SK-N-SH (cell line): ENCODE measurements around the gene KASH5. TPM values are rescaled to one million over a fixed set of nuclear protein-coding genes. Genes with fewer than 3 reads are reported as not detected.

Experiments used
- CTCF ChIA-PET: fragments of 300-600, 350-600 bp; formaldehyde crosslinking; extraction: SDS; loops from one replicate; lab custom pipeline; 2021; lab: Yijun Ruan, JAX
- POLR2A ChIA-PET: fragments of 350-600 bp; sonication (Branson Sonifier 250); formaldehyde crosslinking; extraction: SDS; loops from one replicate; lab custom pipeline; 2020; ENCODE audit warnings: antibody characterized with exemption, inconsistent platforms; lab: Yijun Ruan, JAX
- DNase-seq: peaks from one replicate; pipeline ENCODE4 v3.0.0; 2012
- H2AFZ ChIP-seq: fragments of 200-600 bp; sonication (generic); 2 replicates; pipeline ENCODE4 v1.8.1; 2016; ENCODE audit warnings: antibody characterized with exemption, mild to moderate bottlenecking, low read depth
- H3F3A ChIP-seq: fragments of 200-600 bp; sonication (generic); replicated peaks from 2 replicates; pipeline ENCODE3; 2016; ENCODE audit warnings: antibody characterized with exemption, mild to moderate bottlenecking; ENCODE audit not compliant: insufficient read depth
- H3K27ac ChIP-seq, 2 experiments: fragments of 200-500 bp in 1 of 2; fragments of 200-600 bp in 1 of 2; sonication (Bioruptor generic) in 1 of 2; sonication (generic), shearing (Covaris generic) in 1 of 2; 2 replicates each; pipeline versions ENCODE4 v1.5.1 to v1.6.1; 2014 to 2016; ENCODE audit warnings: low read depth in 2 of 2, inconsistent platforms in 1 of 2, low read length in 1 of 2, mild to moderate bottlenecking in 1 of 2, mixed read lengths in 1 of 2
- H3K27me3 ChIP-seq: fragments of 200-600 bp; sonication (generic), shearing (Covaris generic); 2 replicates; pipeline ENCODE4 v1.6.1; 2016; ENCODE audit warnings: mixed run types; ENCODE audit not compliant: insufficient read depth
- H3K36me3 ChIP-seq, 2 experiments: fragments of 200-500 bp in 1 of 2; fragments of 200-600 bp in 1 of 2; sonication (Bioruptor generic) in 1 of 2; sonication (generic) in 1 of 2; replicated peaks in 1 of 2; 2 replicates each; pipeline versions ENCODE3 to v1.5.1; 2014 to 2016; ENCODE audit warnings: low read length in 1 of 2, mild to moderate bottlenecking in 1 of 2; ENCODE audit not compliant: insufficient read depth in 2 of 2, control insufficient read depth in 1 of 2
- H3K4me1 ChIP-seq, 2 experiments: fragments of 200-500 bp in 1 of 2; fragments of 200-600 bp in 1 of 2; sonication (Bioruptor generic) in 1 of 2; sonication (generic), shearing (Covaris generic) in 1 of 2; 2 replicates each; pipeline versions ENCODE4 v1.5.1 to v1.6.1; 2014 to 2016; ENCODE audit warnings: low read depth in 1 of 2, low read length in 1 of 2, mixed run types in 1 of 2; ENCODE audit not compliant: insufficient read depth in 2 of 2, control insufficient read depth in 1 of 2
- H3K4me2 ChIP-seq: fragments of 200-600 bp; sonication (generic), shearing (Covaris generic); 2 replicates; pipeline ENCODE4 v1.6.1; 2017; ENCODE audit warnings: mixed run types
- H3K4me3 ChIP-seq, 2 experiments: fragments of 200-500 bp in 1 of 2; fragments of 200-600 bp in 1 of 2; sonication (Bioruptor generic) in 1 of 2; sonication (generic), shearing (Covaris generic) in 1 of 2; 2 replicates each; pipeline versions ENCODE4 v1.5.1 to v1.8.1; 2014 to 2016; ENCODE audit warnings: low read depth in 2 of 2, inconsistent platforms in 1 of 2, low read length in 1 of 2, mild to moderate bottlenecking in 1 of 2, mixed read lengths in 1 of 2, moderate library complexity in 1 of 2
- H3K79me2 ChIP-seq: fragments of 200-600 bp; sonication (generic); 2 replicates; pipeline ENCODE4 v1.8.1; 2017; ENCODE audit warnings: mild to moderate bottlenecking; ENCODE audit not compliant: insufficient read depth
- H3K9ac ChIP-seq: fragments of 200-600 bp; sonication (generic); 2 replicates; pipeline ENCODE4 v1.6.1; 2017; ENCODE audit warnings: mixed run types
- H3K9me2 ChIP-seq: fragments of 200-600 bp; sonication (generic); 2 replicates; pipeline ENCODE4 v1.6.1; 2017; ENCODE audit warnings: mixed run types
- H3K9me3 ChIP-seq: fragments of 200-600 bp; sonication (generic); 2 replicates; pipeline ENCODE4 v1.6.1; 2017; ENCODE audit warnings: mixed run types, mild to moderate bottlenecking, moderate library complexity
- H4K20me1 ChIP-seq: fragments of 200-600 bp; sonication (generic); 2 replicates; pipeline ENCODE4 v1.6.1; 2017; ENCODE audit warnings: mild to moderate bottlenecking, mixed run types; ENCODE audit not compliant: insufficient read depth
- EP300 ChIP-seq, 2 experiments: IDR thresholded peaks; 2 replicates each; pipeline versions ENCODE4 v1.4.0 to v1.6.1; 2012; ENCODE audit warnings: borderline replicate concordance in 1 of 2, low read depth in 1 of 2, low read length in 1 of 2
- FOXJ3 ChIP-seq: sonication (generic); formaldehyde crosslinking; IDR thresholded peaks from 2 replicates; pipeline ENCODE4 v1.5.1; 2020; ENCODE audit warnings: mild to moderate bottlenecking, missing genetic modification reagents
- FOXM1 ChIP-seq: IDR thresholded peaks from 2 replicates; pipeline ENCODE4 v1.4.0; 2012; ENCODE audit warnings: low read depth, mild to moderate bottlenecking
- JUND ChIP-seq: IDR thresholded peaks from 2 replicates; pipeline ENCODE4 v1.4.0; 2012
- MEF2A ChIP-seq: IDR thresholded peaks from 2 replicates; pipeline ENCODE4 v1.4.0; 2012; ENCODE audit warnings: low read depth, borderline replicate concordance
- MXI1 ChIP-seq: IDR thresholded peaks from 2 replicates; pipeline ENCODE4 v1.6.1; 2012; ENCODE audit warnings: mild to moderate bottlenecking, low read depth, low read length, improper control_type of control experiment
- NFIC ChIP-seq: IDR thresholded peaks from 2 replicates; pipeline ENCODE4 v1.4.0; 2012; ENCODE audit warnings: borderline replicate concordance
- NRF1 ChIP-seq: IDR thresholded peaks from 2 replicates; pipeline ENCODE4 v1.6.1; 2012; ENCODE audit warnings: low read depth, mild to moderate bottlenecking, low read length
- POLR2AphosphoS5 ChIP-seq: IDR thresholded peaks from 2 replicates; pipeline ENCODE4 v1.6.1; 2012; ENCODE audit warnings: low read depth, low read length
- RCOR1 ChIP-seq: fragments of 150-350 bp; IDR thresholded peaks from 2 replicates; pipeline ENCODE4 v1.6.1; 2017; ENCODE audit warnings: antibody characterized with exemption, low read length
- RFX5 ChIP-seq: IDR thresholded peaks from 2 replicates; pipeline ENCODE4 v1.6.1; 2012; ENCODE audit warnings: mild to moderate bottlenecking, improper control_type of control experiment, low read length
- SIN3A ChIP-seq: IDR thresholded peaks from 2 replicates; pipeline ENCODE4 v1.6.1; 2012; ENCODE audit warnings: low read depth, mild to moderate bottlenecking, low read length, moderate library complexity, borderline replicate concordance
- SMC3 ChIP-seq: IDR thresholded peaks from 2 replicates; pipeline ENCODE4 v1.6.1; 2012; ENCODE audit warnings: low read depth, low read length, improper control_type of control experiment
- WGBS: methylation state at CpG from one replicate; pipeline ENCODE4 v1.1.6; 2017; ENCODE audit warnings: low lambda C conversion rate; 5-methylcytosine and 5-hydroxymethylcytosine counted together
- polyA plus RNA-seq, 3 experiments: library from polyadenylated mRNA; depleted of rRNA; stranded (reverse); fragments of >200 nt; gene quantifications; 2 replicates each; pipeline ENCODE4 v1.2.3, GENCODE V29; 2012
- TF ChIP-seq, protein P1 (sequence below): fragments of 150-350 bp; IDR thresholded peaks from 2 replicates; pipeline ENCODE4 v1.6.1; 2017; ENCODE audit warnings: antibody characterized with exemption, low read length, low read depth, borderline replicate concordance
- TF ChIP-seq, protein P2 (sequence below): IDR thresholded peaks from 2 replicates; pipeline ENCODE4 v1.4.0; 2012; ENCODE audit warnings: low read depth
- TF ChIP-seq, protein P3 (sequence below): IDR thresholded peaks from 2 replicates; pipeline ENCODE4 v1.4.0; 2012; ENCODE audit warnings: low read depth, borderline replicate concordance

The KASH5 gene
- polyA plus RNA-seq, 1 of the 3 experiments (the other 2 are of a cell fraction), result 0.20 TPM

DNA sequence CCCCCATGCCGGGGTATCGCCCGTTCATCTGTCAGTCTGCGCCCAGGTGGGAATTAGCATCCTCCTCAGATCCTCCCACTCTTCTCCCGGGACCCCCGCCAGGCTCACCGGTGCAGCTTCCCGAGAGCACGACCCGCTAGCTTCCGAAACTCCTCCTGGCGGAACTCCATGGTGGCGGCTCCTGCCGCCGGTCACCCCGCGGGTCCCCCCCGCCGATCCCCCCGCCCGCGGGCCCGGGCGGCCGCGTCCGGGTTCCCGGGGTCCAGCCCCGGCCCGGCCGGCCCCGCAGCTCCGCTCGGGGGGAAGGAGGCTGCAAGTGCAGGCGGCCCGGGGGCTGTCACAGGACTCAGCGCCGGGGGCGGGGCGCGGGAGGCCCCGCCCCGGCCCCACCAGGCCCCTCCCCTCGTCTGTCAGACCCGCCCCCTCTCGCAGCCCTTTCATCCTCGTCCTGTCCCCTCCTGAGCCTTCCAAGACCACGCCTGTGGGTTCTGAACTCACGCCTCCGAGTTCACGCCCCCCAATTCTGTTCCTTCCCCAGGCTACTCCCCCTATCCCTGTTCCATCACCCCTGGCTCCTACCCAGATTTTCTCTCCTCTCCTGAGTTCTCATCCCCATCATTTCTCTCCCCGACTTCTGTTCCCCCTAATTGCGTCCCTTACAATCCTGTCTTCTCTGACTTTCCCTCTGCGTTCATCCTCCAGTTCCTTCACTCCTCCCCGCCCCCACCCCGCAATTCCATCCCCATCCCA is 53.3 kb downstream of the KASH5 start, which contains the start of gene SLC17A7 (continued):
- TF ChIP-seq MXI1 (no peak), SMC3 (no peak), RFX5 (no peak), JUND (no peak), SIN3A (no peak), MEF2A (no peak), NRF1 (no peak)

DNA sequence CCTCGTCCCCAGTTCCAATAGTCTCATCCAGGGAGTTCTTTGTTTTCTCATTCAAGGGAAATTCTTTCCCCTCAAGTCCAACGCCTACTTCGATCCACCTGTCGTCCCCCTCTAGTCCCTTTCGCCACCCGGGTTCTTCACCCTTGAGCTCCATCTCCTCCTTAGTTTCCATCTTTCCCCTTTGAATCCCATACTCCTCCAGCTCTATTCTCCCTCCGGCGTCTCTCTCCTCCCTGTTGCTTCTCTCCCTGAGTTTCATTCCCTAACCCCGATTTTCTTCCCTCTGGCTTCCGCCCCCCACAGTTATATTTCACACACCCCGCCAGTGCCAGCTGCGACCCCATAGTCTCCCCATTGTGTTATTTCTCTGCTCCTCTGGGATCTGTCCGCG is 53.9 kb downstream of the KASH5 start:
- H3K4me2 ChIP-seq, result peak overlapping the region; percentile 96
- no peaks in the 10 kb centered on the region for H3K9me2 ChIP-seq
- peak overlapping the region; percentile 59 to 62 for H3K4me3 ChIP-seq
- H3K27ac ChIP-seq, result no peak overlapping the region
- H3F3A ChIP-seq, result peaks cover 22% of the 10 kb centered on the region
- no peaks in the 10 kb centered on the region for H3K79me2 ChIP-seq
- H4K20me1 ChIP-seq, result no peaks in the 10 kb centered on the region; the same call in 1 of the 2 replicates
- peaks cover 48% of the 10 kb centered on the region for H3K27me3 ChIP-seq
- WGBS, result 12% methylated on average over 14 of the region's 14 CpGs
- ChIA-PET CTCF (interaction anchor here (1.3 to 11.2 kb wide), 7 partner anchors 8 to 213 kb away, joined by 3 to 149 read pairs (median 13); partner anchors contain the start of gene KASH5), POLR2A (interaction anchor here (1.4 kb wide), 1 partner anchor 9 kb away, joined by 4 read pairs; the partner anchor contains the start of gene PIH1D1)
- DNase-seq, result peak; percentile 10
- H3K4me1 ChIP-seq, result peaks cover 0 to 23% of the 10 kb centered on the region in 2 experiments; a peak in 1 of 4 replicates
- H3K9me3 ChIP-seq, result no peaks in the 10 kb centered on the region
- no peak for TF ChIP-seq SIN3A
- no peak for TF ChIP-seq RFX5
- no peak for TF ChIP-seq FOXM1
- no peak for TF ChIP-seq FOXJ3 (CRISPR knock-in tag)
- no peak for TF ChIP-seq EP300 (IDR thresholded peaks at IDR 0.05; ENCODE audit: borderline replicate concordance in 1 of 2, low read depth in 1 of 2, low read length in 1 of 2)
- TF ChIP-seq, protein P1, sequence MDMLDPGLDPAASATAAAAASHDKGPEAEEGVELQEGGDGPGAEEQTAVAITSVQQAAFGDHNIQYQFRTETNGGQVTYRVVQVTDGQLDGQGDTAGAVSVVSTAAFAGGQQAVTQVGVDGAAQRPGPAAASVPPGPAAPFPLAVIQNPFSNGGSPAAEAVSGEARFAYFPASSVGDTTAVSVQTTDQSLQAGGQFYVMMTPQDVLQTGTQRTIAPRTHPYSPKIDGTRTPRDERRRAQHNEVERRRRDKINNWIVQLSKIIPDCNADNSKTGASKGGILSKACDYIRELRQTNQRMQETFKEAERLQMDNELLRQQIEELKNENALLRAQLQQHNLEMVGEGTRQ, result no peak
- TF ChIP-seq, protein P2, sequence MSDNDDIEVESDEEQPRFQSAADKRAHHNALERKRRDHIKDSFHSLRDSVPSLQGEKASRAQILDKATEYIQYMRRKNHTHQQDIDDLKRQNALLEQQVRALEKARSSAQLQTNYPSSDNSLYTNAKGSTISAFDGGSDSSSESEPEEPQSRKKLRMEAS, result no peak
- TF ChIP-seq, protein P3, sequence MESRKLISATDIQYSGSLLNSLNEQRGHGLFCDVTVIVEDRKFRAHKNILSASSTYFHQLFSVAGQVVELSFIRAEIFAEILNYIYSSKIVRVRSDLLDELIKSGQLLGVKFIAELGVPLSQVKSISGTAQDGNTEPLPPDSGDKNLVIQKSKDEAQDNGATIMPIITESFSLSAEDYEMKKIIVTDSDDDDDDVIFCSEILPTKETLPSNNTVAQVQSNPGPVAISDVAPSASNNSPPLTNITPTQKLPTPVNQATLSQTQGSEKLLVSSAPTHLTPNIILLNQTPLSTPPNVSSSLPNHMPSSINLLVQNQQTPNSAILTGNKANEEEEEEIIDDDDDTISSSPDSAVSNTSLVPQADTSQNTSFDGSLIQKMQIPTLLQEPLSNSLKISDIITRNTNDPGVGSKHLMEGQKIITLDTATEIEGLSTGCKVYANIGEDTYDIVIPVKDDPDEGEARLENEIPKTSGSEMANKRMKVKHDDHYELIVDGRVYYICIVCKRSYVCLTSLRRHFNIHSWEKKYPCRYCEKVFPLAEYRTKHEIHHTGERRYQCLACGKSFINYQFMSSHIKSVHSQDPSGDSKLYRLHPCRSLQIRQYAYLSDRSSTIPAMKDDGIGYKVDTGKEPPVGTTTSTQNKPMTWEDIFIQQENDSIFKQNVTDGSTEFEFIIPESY, result no peak
- no peak for TF ChIP-seq MXI1
- no peak for TF ChIP-seq POLR2AphosphoS5
- TF ChIP-seq NFIC, result no peak
- no peak for TF ChIP-seq RCOR1
- peak overlapping the region; percentile 76; the same call in 1 of the 2 replicates for H2AFZ ChIP-seq
- no peak overlapping the region for H3K9ac ChIP-seq
- peaks cover 0 to 2% of the 10 kb centered on the region in 2 experiments for H3K36me3 ChIP-seq
